Thyroid gland (tissue), 4 donors: ENCODE data around the gene STK11IP.

Source experiments
- POLR2A ChIP-seq, 2 donors: fragments of 450-650 bp; IDR thresholded peaks; one replicate each; pipeline ENCODE4 v1.6.1; 2017; ENCODE audit warnings: antibody characterized with exemption in 2 of 2, mild to moderate bottlenecking in 2 of 2, moderate library complexity in 1 of 2
- TF ChIP-seq, protein P1 (sequence below), 6 experiments: fragments of 200-600 bp in 3 of 6; fragments of 450-650 bp in 3 of 6; sonication (generic) in 3 of 6; IDR thresholded peaks; one replicate each; pipeline ENCODE4 v1.5.1; 2016 to 2019; ENCODE audit warnings: antibody characterized with exemption in 6 of 6, mild to moderate bottlenecking in 2 of 6, inconsistent platforms in 1 of 6, moderate library complexity in 1 of 6

- TF ChIP-seq, protein P1, sequence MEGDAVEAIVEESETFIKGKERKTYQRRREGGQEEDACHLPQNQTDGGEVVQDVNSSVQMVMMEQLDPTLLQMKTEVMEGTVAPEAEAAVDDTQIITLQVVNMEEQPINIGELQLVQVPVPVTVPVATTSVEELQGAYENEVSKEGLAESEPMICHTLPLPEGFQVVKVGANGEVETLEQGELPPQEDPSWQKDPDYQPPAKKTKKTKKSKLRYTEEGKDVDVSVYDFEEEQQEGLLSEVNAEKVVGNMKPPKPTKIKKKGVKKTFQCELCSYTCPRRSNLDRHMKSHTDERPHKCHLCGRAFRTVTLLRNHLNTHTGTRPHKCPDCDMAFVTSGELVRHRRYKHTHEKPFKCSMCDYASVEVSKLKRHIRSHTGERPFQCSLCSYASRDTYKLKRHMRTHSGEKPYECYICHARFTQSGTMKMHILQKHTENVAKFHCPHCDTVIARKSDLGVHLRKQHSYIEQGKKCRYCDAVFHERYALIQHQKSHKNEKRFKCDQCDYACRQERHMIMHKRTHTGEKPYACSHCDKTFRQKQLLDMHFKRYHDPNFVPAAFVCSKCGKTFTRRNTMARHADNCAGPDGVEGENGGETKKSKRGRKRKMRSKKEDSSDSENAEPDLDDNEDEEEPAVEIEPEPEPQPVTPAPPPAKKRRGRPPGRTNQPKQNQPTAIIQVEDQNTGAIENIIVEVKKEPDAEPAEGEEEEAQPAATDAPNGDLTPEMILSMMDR (IDR thresholded peaks at IDR 0.05): no peak
- TF ChIP-seq POLR2A (IDR thresholded peaks at IDR 0.05): no peak
These were observed 45.9 kb upstream of the STK11IP start for GRCh38 chr2:219551441-219552381.
